Muscle of back (tissue), 11 donors: ENCODE data around the gene MRPL58. TPM values are rescaled to one million over a fixed set of nuclear protein-coding genes. Genes with fewer than 3 reads are reported as not detected.
A peak's percentile ranks its signal among the peaks of the same experiment; 100 is the strongest.
"Not testable (repeated sequence)": the region's sequence is repeated elsewhere in the genome, so short reads cannot be mapped to it uniquely, and the experiment has no call there.

Experiments used
- DNase-seq, 3 donors: peaks; one replicate each; pipeline versions ENCODE4 v3.0.0 to v3.0.0-alpha.2; 2013
- polyA plus RNA-seq, 10 donors: library from polyadenylated mRNA; unstranded; fragments of 120-200 nt; gene quantifications; one replicate each; pipeline ENCODE4 v1.2.1, GENCODE V29; 2013; ENCODE audit not compliant: insufficient read length in 10 of 10

Gene MRPL58
- polyA plus RNA-seq, 10 donors, result 18.8 to 24.7 (median 21.6) TPM

- not testable (repeated sequence) for DNase-seq
These were observed 33.5 kb downstream of the MRPL58 start for GRCh38 chr17:75045946-75046406.

GRCh38 chr17:75046407-75047289 is 34.2 kb downstream of the MRPL58 start, which contains the start of the genes ATP5PD and KCTD2:
Gene ATP5PD (minus strand): TSS chr17:75046969. CDS start chr17:75042650, 4,319 bp downstream.
Gene KCTD2 (plus strand): TSS chr17:75047225. CDS start chr17:75047251, 26 bp downstream.
- peak; percentile 97 to 99 (median 98) for DNase-seq

GRCh38 chr17:75047398-75048098 is 35.1 kb downstream of the MRPL58 start:
- peak in 2 of 3 donors; percentile 44 to 77 for DNase-seq

- peak in 2 of 3 donors; percentile 29 to 48 for DNase-seq
These were observed 35.9 kb downstream of the MRPL58 start for GRCh38 chr17:75048249-75048878.

- DNase-seq, result no peak
These were observed 36.6 kb downstream of the MRPL58 start for GRCh38 chr17:75049057-75049456.

- no peak for DNase-seq
These were observed 37.2 kb downstream of the MRPL58 start for GRCh38 chr17:75049706-75050105.

GRCh38 chr17:75051941-75052340 is 39.5 kb downstream of the MRPL58 start:
- no peak for DNase-seq

GRCh38 chr17:75059369-75060345 is 47.2 kb downstream of the MRPL58 start:
- DNase-seq, result peak; percentile 64 to 86 (median 65)

GRCh38 chr17:75060434-75061054 is 48.1 kb downstream of the MRPL58 start:
- DNase-seq, result no peak

GRCh38 chr17:75061055-75061438 is 48.6 kb downstream of the MRPL58 start:
- no peak for DNase-seq

- DNase-seq, result no peak
These were observed 49.1 kb downstream of the MRPL58 start for GRCh38 chr17:75061618-75062017.

- no peak for DNase-seq
These were observed 50.7 kb downstream of the MRPL58 start for GRCh38 chr17:75063201-75063600.

GRCh38 chr17:75063626-75064025 is 51.2 kb downstream of the MRPL58 start:
- DNase-seq, result no peak

GRCh38 chr17:75064040-75064439 is 51.6 kb downstream of the MRPL58 start:
- no peak for DNase-seq

- no peak for DNase-seq
These were observed 52.0 kb downstream of the MRPL58 start for GRCh38 chr17:75064460-75064859.

- no peak for DNase-seq
These were observed 52.5 kb downstream of the MRPL58 start for GRCh38 chr17:75064867-75065561.

- no peak for DNase-seq
These were observed 53.2 kb downstream of the MRPL58 start for GRCh38 chr17:75065562-75066151.

GRCh38 chr17:75067856-75068255 is 55.4 kb downstream of the MRPL58 start:
- DNase-seq, result no peak

- DNase-seq, result no peak
These were observed 56.3 kb downstream of the MRPL58 start for GRCh38 chr17:75068750-75069149.
